ENCODE measurements around the gene CDHR2.

CDHR2 gene

DNA sequence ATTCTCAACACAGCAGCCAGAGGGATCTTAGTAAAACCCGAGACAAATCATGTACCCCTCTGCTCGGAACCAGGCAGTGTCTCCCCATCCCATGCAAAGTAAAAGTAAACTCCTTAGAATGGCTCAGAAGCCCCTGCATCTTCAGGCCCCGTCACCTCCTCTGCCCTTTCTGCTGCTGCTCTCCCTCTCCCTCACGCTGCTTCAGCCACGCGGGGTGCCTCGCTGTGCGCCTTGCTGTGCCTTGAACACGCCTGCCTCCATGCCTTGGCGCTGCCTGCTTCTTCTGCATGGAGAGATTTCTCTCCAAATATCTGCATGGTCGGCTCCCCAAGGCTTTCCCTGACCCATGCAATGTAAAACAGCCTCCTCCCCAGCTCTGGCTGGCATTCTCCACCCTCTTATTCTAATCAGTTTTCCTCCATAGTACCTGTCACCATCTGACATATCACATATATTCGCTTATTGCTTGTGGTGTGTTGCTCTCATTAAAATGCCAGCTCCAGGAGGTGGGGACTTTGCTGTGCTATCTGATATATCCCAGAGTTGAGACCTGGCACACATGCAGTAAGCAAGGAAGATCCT lies 52.9 kb downstream of the CDHR2 start:
- no peak for DNase-seq

DNA sequence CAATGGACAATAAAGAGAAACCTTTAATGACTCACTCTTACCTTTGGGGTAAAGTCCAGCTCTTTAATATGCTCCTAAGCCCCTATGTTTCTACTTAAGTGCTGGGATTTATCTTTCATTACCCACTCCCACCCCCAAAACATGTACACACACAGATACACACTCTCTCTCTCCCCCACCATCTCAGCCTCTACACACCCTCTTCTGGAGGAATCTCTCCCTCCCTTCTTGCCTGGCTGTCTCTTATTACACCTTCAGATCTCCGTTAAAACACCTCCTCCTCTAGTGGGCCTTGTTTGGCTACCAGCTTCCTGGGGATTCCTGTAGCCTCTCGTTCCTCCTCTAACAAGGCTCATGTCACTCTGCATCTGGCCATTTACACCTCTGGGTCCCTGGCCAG lies 53.9 kb downstream of the CDHR2 start:
- no peak for DNase-seq

GRCh38 chr5:176606032-176606431 lies 56.9 kb downstream of the CDHR2 start:
- DNase-seq, result no peak

- no peak for DNase-seq
These were observed 57.7 kb downstream of the CDHR2 start for GRCh38 chr5:176606875-176607274.

- no peak for DNase-seq
These were observed 59.1 kb downstream of the CDHR2 start for GRCh38 chr5:176608142-176608705.

DNA sequence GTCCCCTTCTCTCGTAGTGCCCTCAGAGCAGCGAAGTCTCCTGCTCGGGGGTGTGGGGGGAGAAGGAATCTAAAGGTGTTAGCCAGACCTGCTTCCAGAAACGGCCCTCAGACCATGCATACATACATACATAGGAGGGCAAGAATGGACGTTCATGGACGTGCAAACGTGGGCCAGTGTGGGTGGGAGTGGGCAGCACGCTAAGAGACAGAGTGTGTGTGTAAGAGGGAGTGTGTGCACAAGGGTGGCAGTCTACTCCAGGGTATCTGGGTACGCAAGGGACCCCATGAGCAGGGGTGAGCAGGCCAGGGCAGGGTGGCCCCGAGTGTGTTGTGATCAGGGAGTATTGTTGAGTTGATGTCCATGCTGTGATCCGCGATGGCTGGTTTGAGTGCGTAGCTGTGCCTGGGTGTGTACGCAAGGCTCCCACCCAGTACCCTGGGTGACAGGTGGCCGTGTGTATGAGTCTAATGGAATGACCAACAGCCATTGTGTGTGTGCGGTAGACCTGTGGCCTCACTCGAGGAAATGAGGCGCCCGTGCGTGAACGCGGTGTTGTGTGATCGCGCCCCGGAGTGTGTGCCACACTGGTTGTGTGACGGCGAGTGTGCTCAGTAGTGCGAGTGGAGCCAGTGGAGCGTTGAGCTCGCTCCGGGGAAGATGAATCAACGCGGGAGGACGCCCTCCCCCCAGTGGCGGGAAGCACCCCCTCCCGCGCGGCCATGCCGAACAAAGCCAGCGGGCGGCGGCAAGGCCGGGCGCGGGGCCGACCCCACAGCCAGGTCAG lies 60.0 kb downstream of the CDHR2 start:
- peak; percentile 25 for DNase-seq

GRCh38 chr5:176609724-176610434 lies 60.7 kb downstream of the CDHR2 start, which contains the start of gene GPRIN1:
TSS of gene GPRIN1 (minus strand) at chr5:176610156. CDS start at chr5:176599834, 10,322 bp downstream.
- DNase-seq, result peak; percentile 43

- no peak for DNase-seq
These were observed 61.3 kb downstream of the CDHR2 start for GRCh38 chr5:176610435-176610773.

GRCh38 chr5:176611435-176611834 lies 62.3 kb downstream of the CDHR2 start:
- peak; percentile 30 for DNase-seq

GRCh38 chr5:176612008-176612407 lies 62.9 kb downstream of the CDHR2 start:
- DNase-seq, result no peak

DNA sequence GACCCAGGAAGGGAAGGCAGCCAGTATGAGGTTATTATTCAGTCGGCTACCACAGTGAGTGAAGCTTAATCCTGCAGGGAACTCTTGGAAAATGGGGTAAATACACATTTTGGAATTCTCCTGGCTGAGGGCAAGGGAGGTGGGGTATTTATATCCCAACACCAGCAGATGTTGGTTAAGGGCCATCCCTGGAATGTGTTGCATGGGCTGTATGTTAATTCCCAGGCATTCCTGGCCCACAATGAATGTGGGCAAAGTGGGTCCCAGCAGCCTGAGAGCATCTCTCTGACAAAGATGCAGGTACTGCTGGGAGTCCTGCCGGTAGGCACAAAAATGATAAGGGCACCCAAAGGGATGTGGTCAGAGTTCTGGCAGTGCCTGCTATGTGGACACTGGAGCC lies 63.7 kb downstream of the CDHR2 start:
- no peak for DNase-seq

DNA sequence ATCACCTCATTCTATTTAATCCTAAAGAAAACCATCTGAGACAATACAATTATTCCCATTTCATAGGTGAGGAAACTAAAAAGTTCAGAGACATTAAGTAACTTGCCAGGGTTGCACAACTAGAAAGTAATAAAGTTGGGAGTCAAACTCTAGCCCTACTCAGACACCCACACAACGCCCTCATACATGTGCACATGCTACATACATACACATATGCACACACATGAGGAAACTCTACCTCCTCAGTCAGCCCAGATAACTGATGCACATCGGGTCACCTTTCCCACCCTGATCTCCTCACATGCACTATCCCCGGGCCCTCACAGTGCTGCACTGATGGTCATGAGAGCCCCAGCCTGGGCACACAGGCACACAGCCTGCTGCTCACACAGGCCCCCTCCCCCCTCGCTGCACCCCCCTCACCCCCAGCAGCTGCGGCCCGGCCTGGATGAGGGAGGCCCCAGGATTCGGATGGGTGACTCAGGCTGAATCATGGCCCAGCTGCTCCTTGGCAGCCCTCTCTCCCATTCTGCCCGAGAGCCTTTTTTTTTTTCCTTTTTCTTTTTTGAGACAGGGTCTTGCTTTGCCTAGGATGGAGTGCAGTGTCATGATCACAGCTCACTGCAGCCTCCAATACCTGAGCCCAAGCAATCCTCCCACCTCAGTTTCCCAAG lies 65.8 kb downstream of the CDHR2 start:
- no peak for DNase-seq

DNA sequence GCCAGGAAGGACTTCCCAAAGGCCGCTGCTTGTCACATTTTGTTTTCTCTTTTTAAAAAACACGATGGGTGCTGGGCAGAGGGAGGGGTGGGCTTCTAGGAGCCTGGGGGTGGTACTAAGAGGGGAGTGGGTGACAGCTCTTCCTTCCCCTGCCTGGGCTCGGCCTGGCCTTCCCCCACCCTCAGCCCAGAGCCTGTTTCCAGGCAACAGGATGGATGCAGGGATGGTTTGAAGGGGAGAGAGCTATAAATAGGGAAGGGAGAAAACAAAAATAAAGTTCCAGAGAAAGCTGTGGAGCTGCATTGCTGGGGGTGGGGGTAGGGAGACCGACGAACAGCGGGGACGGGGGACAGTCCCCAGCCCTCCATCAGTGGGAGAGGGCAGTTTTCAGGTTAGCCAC lies 67.4 kb downstream of the CDHR2 start:
- no peak for DNase-seq

- DNase-seq, result no peak
These were observed 69.6 kb downstream of the CDHR2 start for GRCh38 chr5:176618783-176619182.

GRCh38 chr5:176619203-176619568 lies 70.0 kb downstream of the CDHR2 start:
- peak; percentile 85 for DNase-seq

DNA sequence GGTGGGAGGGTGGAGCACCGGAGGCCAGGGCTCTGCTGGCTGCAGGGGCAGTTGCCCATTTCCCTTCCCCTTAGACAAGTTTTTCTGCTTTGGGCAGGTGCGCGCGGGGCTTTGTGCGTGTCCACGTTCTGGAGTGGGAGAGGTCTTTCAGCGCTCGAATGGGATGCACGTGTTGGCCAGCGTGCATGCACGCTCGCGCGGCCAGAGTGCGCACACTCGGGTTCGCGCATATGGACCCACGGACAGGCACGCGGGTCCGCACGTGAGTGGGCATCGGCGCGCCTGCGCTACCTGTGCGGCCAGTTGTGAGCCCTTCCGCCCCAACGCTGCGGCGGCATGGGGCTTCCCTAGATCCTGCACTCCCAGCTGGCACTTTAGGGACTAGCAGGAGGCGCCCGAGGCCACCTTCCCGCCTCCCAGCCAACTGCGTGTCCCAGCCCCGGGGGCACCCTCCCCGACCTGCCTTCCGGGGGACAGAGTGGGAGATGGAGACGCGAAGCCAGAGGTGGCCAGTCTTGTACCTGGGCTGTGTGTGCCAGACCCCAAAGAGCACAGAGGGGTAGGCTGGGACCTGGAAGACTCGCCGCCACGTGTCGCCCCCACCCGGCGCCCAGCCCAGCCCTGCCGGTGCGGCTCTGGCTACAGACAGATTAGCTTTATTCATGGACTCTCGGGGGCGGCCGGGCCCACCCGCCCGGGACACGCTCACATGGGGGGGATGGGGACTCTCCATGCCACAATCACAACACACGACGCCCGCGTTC lies 70.6 kb downstream of the CDHR2 start:
- DNase-seq, result no peak

DNA sequence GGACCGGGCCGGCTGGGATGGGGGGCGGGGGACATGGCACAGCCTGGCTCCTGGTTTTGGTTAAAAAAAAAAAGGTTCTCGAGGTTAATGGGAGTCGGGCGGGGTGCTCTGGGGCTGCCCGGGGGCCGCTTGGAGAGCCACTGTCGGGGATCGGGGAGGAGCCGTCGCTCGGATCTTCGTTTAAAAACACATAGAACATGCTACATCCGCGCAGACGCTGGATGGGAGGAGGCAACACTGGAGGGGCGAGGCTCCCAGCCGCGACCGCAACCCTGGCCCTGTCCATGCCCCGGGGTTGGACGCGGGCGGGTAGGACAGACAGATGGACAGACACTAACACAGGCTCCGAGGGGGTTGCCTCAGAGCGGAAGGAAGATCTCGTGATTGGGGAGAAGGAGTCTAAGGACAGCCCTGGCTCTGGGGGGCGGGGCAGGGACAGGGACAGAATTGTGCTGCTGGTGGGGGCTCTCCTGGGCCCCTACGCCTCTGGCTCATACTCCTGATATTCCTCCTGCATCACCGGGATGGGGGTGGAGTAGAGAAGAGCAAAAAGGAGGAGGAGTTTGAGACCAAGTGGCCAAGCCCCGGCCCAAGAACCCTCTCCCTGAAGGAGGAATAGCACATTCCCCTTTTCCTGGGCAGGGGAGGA lies 71.3 kb downstream of the CDHR2 start:
- DNase-seq, result no peak

DNA sequence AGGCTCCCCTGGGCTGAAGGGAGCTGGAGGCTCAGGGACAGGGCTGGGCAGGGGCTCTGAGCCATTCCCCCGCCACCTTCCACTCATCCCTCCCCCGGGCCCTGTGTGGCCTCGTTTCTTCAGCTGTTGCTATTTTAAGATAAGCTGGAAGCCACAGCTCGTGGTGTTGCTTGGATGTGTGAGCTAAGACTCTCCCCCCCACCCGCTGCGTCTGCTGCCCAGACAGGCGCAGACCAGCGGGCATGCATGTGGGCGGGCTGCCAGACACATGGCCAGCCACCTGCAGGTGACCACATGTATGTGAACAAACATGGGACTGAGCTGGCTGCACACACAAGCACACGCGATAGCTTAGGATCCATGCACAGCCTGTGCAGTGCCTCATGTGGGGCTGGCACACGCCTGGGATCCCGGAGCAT lies 72.5 kb downstream of the CDHR2 start:
- no peak for DNase-seq

DNA sequence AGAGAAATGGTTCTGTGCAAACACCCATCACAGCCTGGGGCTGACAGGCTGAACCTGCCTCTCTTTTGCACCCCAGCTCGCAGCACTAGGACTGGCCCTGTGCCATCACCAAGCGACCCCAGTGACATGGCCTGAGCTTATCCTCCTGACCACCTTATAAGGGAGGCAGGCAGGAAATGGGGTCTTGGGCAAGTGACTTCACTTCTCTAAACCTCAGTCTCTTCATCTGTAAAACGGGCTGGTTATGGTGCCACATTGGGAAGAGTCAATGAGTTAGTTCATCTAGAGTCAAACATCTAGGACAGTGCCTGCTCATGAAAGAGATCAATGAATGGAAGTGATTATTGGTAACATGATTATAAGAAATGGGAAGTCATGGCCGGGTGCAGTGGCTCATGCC lies 75.0 kb downstream of the CDHR2 start:
- DNase-seq, result no peak

- no peak for DNase-seq
These were observed 75.8 kb downstream of the CDHR2 start for GRCh38 chr5:176624938-176625337.

GRCh38 chr5:176625512-176625911 lies 76.4 kb downstream of the CDHR2 start:
- DNase-seq, result no peak

Measured in CD4-positive, alpha-beta T cell treated with Interferon gamma for 1 hour (primary cell).